Measurements from ENCODE around the gene APOBEC3G. TPM values are rescaled to one million over a fixed set of nuclear protein-coding genes. Genes with fewer than 3 reads are reported as not detected.
"Not testable (repeated sequence)": the region's sequence is repeated elsewhere in the genome, so short reads cannot be mapped to it uniquely, and the experiment has no call there.

The APOBEC3G gene
- total and polyA plus RNA-seq, 2 experiments from 2014 or later, result 2.1 to 3.3 TPM

DNA sequence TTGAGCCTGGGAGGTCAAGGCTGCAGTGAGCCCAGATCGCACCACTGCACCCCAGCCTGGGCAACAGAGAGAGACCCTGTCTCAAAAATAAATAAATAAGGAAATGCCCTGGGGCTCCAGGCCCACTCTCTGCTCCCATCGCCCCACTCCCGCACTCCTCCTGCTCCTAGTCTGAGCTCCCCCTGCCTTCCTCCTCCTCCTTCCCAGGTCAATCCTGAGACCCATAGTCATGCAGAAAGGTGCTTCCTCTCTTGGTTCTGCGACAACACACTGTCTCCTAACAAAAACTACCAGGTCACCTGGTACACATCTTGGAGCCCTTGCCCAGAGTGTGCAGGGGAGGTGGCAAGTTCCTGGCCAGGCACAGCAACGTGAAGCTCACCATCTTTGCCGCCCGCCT lies 6.9 kb upstream of the APOBEC3G start (continued):
- TF ChIP-seq, protein P1, sequence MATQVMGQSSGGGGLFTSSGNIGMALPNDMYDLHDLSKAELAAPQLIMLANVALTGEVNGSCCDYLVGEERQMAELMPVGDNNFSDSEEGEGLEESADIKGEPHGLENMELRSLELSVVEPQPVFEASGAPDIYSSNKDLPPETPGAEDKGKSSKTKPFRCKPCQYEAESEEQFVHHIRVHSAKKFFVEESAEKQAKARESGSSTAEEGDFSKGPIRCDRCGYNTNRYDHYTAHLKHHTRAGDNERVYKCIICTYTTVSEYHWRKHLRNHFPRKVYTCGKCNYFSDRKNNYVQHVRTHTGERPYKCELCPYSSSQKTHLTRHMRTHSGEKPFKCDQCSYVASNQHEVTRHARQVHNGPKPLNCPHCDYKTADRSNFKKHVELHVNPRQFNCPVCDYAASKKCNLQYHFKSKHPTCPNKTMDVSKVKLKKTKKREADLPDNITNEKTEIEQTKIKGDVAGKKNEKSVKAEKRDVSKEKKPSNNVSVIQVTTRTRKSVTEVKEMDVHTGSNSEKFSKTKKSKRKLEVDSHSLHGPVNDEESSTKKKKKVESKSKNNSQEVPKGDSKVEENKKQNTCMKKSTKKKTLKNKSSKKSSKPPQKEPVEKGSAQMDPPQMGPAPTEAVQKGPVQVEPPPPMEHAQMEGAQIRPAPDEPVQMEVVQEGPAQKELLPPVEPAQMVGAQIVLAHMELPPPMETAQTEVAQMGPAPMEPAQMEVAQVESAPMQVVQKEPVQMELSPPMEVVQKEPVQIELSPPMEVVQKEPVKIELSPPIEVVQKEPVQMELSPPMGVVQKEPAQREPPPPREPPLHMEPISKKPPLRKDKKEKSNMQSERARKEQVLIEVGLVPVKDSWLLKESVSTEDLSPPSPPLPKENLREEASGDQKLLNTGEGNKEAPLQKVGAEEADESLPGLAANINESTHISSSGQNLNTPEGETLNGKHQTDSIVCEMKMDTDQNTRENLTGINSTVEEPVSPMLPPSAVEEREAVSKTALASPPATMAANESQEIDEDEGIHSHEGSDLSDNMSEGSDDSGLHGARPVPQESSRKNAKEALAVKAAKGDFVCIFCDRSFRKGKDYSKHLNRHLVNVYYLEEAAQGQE (IDR thresholded peaks at IDR 0.05; ENCODE audit: unreplicated experiment), result no peak
- TF ChIP-seq, protein P2, sequence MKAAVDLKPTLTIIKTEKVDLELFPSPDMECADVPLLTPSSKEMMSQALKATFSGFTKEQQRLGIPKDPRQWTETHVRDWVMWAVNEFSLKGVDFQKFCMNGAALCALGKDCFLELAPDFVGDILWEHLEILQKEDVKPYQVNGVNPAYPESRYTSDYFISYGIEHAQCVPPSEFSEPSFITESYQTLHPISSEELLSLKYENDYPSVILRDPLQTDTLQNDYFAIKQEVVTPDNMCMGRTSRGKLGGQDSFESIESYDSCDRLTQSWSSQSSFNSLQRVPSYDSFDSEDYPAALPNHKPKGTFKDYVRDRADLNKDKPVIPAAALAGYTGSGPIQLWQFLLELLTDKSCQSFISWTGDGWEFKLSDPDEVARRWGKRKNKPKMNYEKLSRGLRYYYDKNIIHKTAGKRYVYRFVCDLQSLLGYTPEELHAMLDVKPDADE (IDR thresholded peaks at IDR 0.05), result no peak
- no peak for TF ChIP-seq CREB1 (CRISPR knock-in tag; IDR thresholded peaks at IDR 0.05; ENCODE audit: low read depth)
- TF ChIP-seq, protein P3, sequence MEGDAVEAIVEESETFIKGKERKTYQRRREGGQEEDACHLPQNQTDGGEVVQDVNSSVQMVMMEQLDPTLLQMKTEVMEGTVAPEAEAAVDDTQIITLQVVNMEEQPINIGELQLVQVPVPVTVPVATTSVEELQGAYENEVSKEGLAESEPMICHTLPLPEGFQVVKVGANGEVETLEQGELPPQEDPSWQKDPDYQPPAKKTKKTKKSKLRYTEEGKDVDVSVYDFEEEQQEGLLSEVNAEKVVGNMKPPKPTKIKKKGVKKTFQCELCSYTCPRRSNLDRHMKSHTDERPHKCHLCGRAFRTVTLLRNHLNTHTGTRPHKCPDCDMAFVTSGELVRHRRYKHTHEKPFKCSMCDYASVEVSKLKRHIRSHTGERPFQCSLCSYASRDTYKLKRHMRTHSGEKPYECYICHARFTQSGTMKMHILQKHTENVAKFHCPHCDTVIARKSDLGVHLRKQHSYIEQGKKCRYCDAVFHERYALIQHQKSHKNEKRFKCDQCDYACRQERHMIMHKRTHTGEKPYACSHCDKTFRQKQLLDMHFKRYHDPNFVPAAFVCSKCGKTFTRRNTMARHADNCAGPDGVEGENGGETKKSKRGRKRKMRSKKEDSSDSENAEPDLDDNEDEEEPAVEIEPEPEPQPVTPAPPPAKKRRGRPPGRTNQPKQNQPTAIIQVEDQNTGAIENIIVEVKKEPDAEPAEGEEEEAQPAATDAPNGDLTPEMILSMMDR (conservative IDR thresholded peaks at IDR 0.05; ENCODE audit: low read depth in 2 of 2), result no peak
- no peak for TF ChIP-seq STAT1 (IDR thresholded peaks at IDR 0.05; ENCODE audit: unreplicated experiment)
- TF ChIP-seq EZH2phosphoT487 (IDR thresholded peaks at IDR 0.05; ENCODE audit: unreplicated experiment), result no peak
- TF ChIP-seq ZNF331 (CRISPR knock-in tag; IDR thresholded peaks at IDR 0.05; ENCODE audit: low read depth), result no peak
- no peak for TF ChIP-seq POLR2AphosphoS5 (IDR thresholded peaks at IDR 0.05; ENCODE audit: low read depth)
- TF ChIP-seq EZH2 (IDR thresholded peaks at IDR 0.05; ENCODE audit: low read depth, unreplicated experiment), result no peak
- TF ChIP-seq JUNB (IDR thresholded peaks at IDR 0.05; ENCODE audit: unreplicated experiment), result no peak
- TF ChIP-seq NANOG (IDR thresholded peaks at IDR 0.05; ENCODE audit: borderline replicate concordance), result no peak

DNA sequence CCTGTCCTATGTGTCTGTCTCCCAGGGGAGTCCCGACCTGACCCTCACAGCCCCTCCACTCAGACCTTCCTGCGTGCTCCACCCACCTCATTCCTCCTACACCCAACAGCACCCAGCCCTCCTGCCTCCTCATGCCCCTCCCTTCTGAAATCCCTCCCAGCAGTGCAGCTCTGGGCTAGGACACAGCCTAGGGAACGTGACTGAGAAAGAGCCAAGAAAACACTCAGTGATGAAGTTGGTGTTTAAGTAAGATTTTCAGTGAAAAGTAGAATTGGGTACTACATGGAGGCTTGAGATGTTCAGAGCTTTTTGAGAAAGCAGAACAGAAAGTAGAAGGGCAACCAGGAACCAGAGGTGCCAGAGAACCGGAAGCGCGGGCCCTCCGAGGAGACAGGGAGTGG lies 4.5 kb upstream of the APOBEC3G start:
- H3K4me3 Mint-ChIP-seq; H3K9me3 Mint-ChIP-seq; H3K27me3 ChIP-seq (ENCODE audit: insufficient read depth); ATAC-seq; H3K4me3 ChIP-seq; H2AFZ ChIP-seq; H3K9me2 ChIP-seq (ENCODE audit: insufficient read depth); H3K79me2 ChIP-seq (replicated peaks; ENCODE audit: insufficient read depth); DNase-seq (ENCODE audit: low spot score); H3K27ac Mint-ChIP-seq; H3K36me3 Mint-ChIP-seq (ENCODE audit: low read depth); H4K20me1 ChIP-seq (replicated peaks; ENCODE audit: insufficient read depth); H3K27ac ChIP-seq (ENCODE audit: low read depth); H3K36me3 ChIP-seq (ENCODE audit: insufficient read depth); H3K4me2 ChIP-seq; H3F3A ChIP-seq (replicated peaks; ENCODE audit: low read depth): not testable (repeated sequence)
- peaks cover 17% of the 10 kb centered on the region for H3K4me1 ChIP-seq (ENCODE audit: insufficient read depth)
- Mint-ChIP-seq H3K4me1 (peaks cover 41% of the 10 kb centered on the region), H3K27me3 (ENCODE audit: insufficient read depth, low read depth, poor library complexity) (peaks cover 18% of the 10 kb centered on the region)
